T-helper 9 cell (primary cell): ENCODE measurements around the gene GADD45A.

Experiments used
- DNase-seq: peaks from one replicate; pipeline ENCODE4 v3.0.0-alpha.2; 2020

The GADD45A gene

GRCh38 chr1:67672260-67672803 lies 12.7 kb upstream of the GADD45A start:
- DNase-seq, result no peak

- DNase-seq, result no peak
Measured at GRCh38 chr1:67673468-67674201, 11.4 kb upstream of the GADD45A start.

- DNase-seq, result peak; percentile 11
Measured at GRCh38 chr1:67674260-67675011, 10.6 kb upstream of the GADD45A start.

GRCh38 chr1:67675800-67676199 lies 9.2 kb upstream of the GADD45A start:
- no peak for DNase-seq

- DNase-seq, result no peak
Measured at GRCh38 chr1:67676287-67676686, 8.7 kb upstream of the GADD45A start.

GRCh38 chr1:67676946-67677345 lies 8.1 kb upstream of the GADD45A start:
- DNase-seq, result no peak

GRCh38 chr1:67677408-67677807 lies 7.6 kb upstream of the GADD45A start:
- no peak for DNase-seq

- DNase-seq, result no peak
Measured at GRCh38 chr1:67677930-67678329, 7.1 kb upstream of the GADD45A start.

- no peak for DNase-seq
Measured at GRCh38 chr1:67679691-67680090, 5.3 kb upstream of the GADD45A start.

- DNase-seq, result no peak
Measured at GRCh38 chr1:67680486-67680885, 4.5 kb upstream of the GADD45A start.

- DNase-seq, result no peak
Measured at GRCh38 chr1:67682659-67683197, 2.3 kb upstream of the GADD45A start.

- no peak for DNase-seq
Measured at GRCh38 chr1:67683316-67683715, 1.7 kb upstream of the GADD45A start.

GRCh38 chr1:67683766-67684525 lies 1.1 kb upstream of the GADD45A start:
- no peak for DNase-seq

GRCh38 chr1:67684526-67685066 lies 405 bp upstream of the GADD45A start:
- no peak for DNase-seq

GRCh38 chr1:67685558-67686266 lies 711 bp downstream of the GADD45A start:
- DNase-seq, result peak; percentile 39

GRCh38 chr1:67686267-67687197 lies 1.5 kb downstream of the GADD45A start:
- DNase-seq, result peak; percentile 42

- DNase-seq, result no peak
Measured at GRCh38 chr1:67687198-67687545, 2.2 kb downstream of the GADD45A start.

GRCh38 chr1:67687649-67688048 lies 2.6 kb downstream of the GADD45A start:
- no peak for DNase-seq

- no peak for DNase-seq
Measured at GRCh38 chr1:67688526-67689219, 3.7 kb downstream of the GADD45A start.
